GM12873 (cell line): ENCODE data around the gene ZNF750.

Source experiments
- CTCF ChIP-seq: IDR thresholded peaks from 2 replicates; pipeline ENCODE4 v1.5.1; 2012; ENCODE audit warnings: low read depth, mild to moderate bottlenecking, moderate library complexity, low read length, control low read depth; ENCODE audit not compliant: insufficient read depth; ENCODE audit errors: missing control alignments

ZNF750 gene

GRCh38 chr17:82839617-82840292, at the start of gene ZNF750:
Gene ZNF750 (minus strand): TSS chr17:82840022. CDS start chr17:82832454, 7,568 bp downstream.
- no peak for TF ChIP-seq CTCF

GRCh38 chr17:82888583-82889495, 49.0 kb upstream of the ZNF750 start:
- TF ChIP-seq CTCF: no peak

GRCh38 chr17:82887255-82888164, 47.7 kb upstream of the ZNF750 start:
- no peak for TF ChIP-seq CTCF

GRCh38 chr17:82884970-82885353, 45.1 kb upstream of the ZNF750 start:
- TF ChIP-seq CTCF: no peak

- no peak for TF ChIP-seq CTCF
These were observed 44.6 kb upstream of the ZNF750 start for GRCh38 chr17:82884341-82884969.

GRCh38 chr17:82883419-82884031, 43.7 kb upstream of the ZNF750 start:
- no peak for TF ChIP-seq CTCF
